Subcutaneous abdominal adipose tissue (tissue), 5 donors: ENCODE results near the gene LIFR.
"Not testable (repeated sequence)": the region's sequence is repeated elsewhere in the genome, so short reads cannot be mapped to it uniquely, and the experiment has no call there.

Experiments used
- H3K27ac ChIP-seq: one replicate; pipeline ENCODE4 v1.7.0; 2013; ENCODE audit warnings: low read depth, mild to moderate bottlenecking, inconsistent platforms, low read length, moderate library complexity
- H3K27me3 ChIP-seq, 5 donors: one replicate each; pipeline ENCODE4 v1.7.0; 2013; ENCODE audit warnings: low read length in 5 of 5, inconsistent platforms in 1 of 5; ENCODE audit not compliant: control insufficient read depth in 5 of 5, insufficient read depth in 4 of 5
- H3K36me3 ChIP-seq, 5 donors: one replicate each; pipeline ENCODE4 v1.7.0; 2013; ENCODE audit warnings: low read length in 5 of 5; ENCODE audit not compliant: control insufficient read depth in 5 of 5, insufficient read depth in 5 of 5
- H3K4me1 ChIP-seq, 5 donors: one replicate each; pipeline ENCODE4 v1.7.0; 2013; ENCODE audit warnings: low read length in 5 of 5, mild to moderate bottlenecking in 3 of 5, moderate library complexity in 1 of 5; ENCODE audit not compliant: control insufficient read depth in 5 of 5, insufficient read depth in 5 of 5
- H3K4me3 ChIP-seq, 5 donors: one replicate each; pipeline ENCODE4 v1.7.0; 2013; ENCODE audit warnings: low read length in 5 of 5, low read depth in 1 of 5
- H3K9ac ChIP-seq, 5 donors: one replicate each; pipeline ENCODE4 v1.7.0; 2013; ENCODE audit warnings: low read length in 5 of 5, mild to moderate bottlenecking in 4 of 5, moderate library complexity in 3 of 5
- H3K9me3 ChIP-seq, 5 donors: one replicate each; pipeline ENCODE4 v1.7.0; 2013; ENCODE audit warnings: low read length in 5 of 5; ENCODE audit not compliant: control insufficient read depth in 5 of 5
- donor health status: healthy.
- donor health status: healthy.
- donor health status: healthy.
- donor health status: healthy.
- donor health status: healthy.

LIFR gene

DNA sequence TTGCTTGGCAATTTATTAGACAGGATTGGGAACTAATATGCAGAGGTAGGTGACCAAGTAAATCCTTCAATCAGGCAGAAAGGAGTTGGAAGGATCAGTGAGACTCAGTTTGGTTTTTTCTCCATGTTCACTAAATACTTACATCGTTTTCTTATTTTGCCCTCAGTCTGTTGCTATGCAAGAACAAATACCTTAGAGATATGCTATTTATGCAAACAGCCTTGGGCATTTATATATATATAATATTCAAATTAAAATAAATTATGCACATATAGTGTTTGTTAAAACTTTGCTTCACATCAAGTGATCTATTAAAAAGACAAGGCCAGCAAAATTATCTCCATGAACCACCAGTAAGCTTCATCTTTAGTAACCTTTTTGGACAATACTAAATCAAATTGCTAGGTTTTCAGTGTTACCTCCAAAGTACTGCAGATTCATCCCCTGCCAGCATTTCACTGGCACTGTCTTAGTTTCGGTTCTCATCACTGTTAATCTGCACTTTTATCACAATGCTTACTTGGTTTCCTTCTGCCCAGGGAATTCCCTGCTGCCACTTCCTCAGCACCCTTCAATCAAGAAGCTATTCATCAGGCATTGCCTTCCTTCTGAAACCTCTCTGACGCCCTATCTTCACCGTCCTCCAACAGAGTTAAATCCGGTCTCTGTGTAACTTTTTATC, 26.0 kb upstream of the LIFR start:
- H3K27ac ChIP-seq = no peak overlapping the region
- H3K9me3 ChIP-seq = no peaks in the 10 kb centered on the region
- no peak overlapping the region for H3K9ac ChIP-seq
- peak overlapping the region in 1 of 5 donors; percentile 21 for H3K4me3 ChIP-seq
- peaks cover 0 to 5% (median 0%) of the 10 kb centered on the region in 5 donors for H3K4me1 ChIP-seq
- H3K27me3 ChIP-seq = peaks cover 0 to 13% (median 4%) of the 10 kb centered on the region in 5 donors
- H3K36me3 ChIP-seq = no peaks in the 10 kb centered on the region

DNA sequence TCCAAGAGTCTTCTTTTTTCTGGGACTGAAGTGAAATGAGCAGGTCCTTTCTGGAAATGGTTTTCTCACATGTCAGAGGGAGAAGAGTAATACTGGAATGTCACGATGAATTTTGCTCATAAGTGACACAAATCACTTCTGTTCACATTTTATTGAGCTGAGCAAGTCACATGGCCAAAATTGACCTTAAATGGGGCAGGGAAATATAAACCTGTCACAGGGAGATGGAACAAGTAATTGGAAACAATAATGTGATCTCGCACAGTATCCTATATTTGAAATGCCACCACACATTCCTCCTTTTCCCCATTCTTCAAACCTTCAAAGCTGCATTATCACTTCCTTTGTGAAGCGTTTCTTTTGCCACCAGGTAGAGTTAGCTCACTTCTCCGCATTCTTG, 25.2 kb upstream of the LIFR start:
- no peak overlapping the region for H3K9ac ChIP-seq
- H3K4me3 ChIP-seq = no peak overlapping the region
- H3K27ac ChIP-seq = no peak overlapping the region

DNA sequence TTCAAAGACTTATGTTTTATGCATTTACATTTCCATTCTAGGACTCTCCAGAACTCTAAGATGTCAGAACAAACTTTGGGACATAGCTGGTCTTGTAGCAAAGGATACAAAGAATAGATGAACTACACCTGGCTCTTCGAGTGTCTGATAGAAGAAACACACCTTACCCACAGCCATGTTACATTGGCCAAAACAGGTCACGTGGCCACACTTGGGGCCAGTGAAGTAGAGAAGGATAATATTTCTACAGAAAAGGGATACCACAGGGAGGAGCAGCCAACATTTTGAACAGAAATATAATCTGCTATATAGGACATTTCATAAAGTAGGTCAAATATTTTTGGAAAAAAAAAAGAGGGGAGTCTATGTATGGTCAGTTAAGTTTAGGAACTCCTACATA, 22.7 kb upstream of the LIFR start:
- peaks cover 0 to 13% (median 4%) of the 10 kb centered on the region in 5 donors for H3K27me3 ChIP-seq
- peaks cover 0 to 5% (median 0%) of the 10 kb centered on the region in 5 donors for H3K4me1 ChIP-seq
- no peak overlapping the region for H3K27ac ChIP-seq
- H3K9me3 ChIP-seq = no peaks in the 10 kb centered on the region
- H3K4me3 ChIP-seq = no peak overlapping the region
- H3K9ac ChIP-seq = no peak overlapping the region
- no peaks in the 10 kb centered on the region for H3K36me3 ChIP-seq

More for the DNA sequence above, 25.2 kb upstream of the LIFR start:
- no peaks in the 10 kb centered on the region for H3K36me3 ChIP-seq
- H3K27me3 ChIP-seq = peaks cover 0 to 13% (median 4%) of the 10 kb centered on the region in 5 donors
- peaks cover 0 to 5% (median 0%) of the 10 kb centered on the region in 5 donors for H3K4me1 ChIP-seq
- no peaks in the 10 kb centered on the region for H3K9me3 ChIP-seq

DNA sequence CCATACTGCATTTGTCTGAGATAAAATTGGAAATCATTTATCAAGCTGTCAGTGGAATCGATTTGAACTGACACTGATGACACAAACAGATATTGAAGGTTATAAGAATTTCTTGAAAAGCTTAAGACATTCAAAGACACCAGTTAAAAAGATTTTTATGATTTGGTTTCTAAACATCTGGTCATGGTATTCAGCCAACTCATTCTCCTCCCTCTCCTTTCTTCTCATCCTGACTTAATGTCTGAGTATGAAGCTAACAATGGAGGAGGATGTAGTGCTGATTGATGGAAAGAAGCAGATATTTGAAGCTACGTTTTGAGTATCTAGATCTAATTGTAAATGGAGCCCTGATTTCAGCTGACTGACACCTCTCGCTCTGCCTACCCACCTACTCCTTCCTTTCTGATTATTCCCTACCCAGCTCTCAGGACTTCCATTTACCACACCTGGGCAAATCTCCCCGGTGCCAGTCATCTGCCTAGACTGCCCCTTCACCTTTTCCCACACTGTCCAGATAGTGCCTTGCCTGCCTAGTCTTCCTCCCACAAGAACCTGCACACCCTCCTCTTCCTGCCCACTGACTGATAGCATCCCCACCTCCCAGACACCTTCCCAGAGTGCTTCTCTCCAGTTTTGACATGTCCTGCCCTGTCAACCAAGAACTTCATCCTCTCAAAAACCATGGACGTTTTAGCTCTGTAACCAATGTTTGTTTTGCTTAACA, 20.7 kb upstream of the LIFR start:
- Histone ChIP-seq H3K27ac (no peak overlapping the region), H3K4me3 (no peak overlapping the region), H3K9me3 (no peaks in the 10 kb centered on the region), H3K27me3 (peaks cover 0 to 13% (median 4%) of the 10 kb centered on the region in 5 donors), H3K36me3 (no peaks in the 10 kb centered on the region), H3K9ac (no peak overlapping the region), H3K4me1 (no peaks in the 10 kb centered on the region)

DNA sequence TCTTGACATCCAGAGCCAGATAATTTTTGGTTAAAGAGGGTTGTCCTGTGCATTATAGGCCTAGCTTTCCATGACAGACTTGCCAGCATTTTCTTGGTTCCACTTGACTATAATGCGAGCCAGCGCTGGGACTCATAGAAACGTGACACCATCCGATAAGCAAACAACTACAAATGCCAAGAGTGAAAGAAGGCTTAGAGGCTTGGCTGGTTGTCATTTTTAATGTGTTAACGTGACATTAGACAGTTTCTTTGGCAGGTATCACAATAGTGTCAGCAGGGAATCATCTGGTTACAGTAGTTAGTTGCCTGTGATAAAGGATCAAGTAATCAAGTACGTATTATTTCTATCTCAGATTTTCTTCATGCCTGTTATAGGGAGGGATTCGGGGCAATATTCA, 20.0 kb upstream of the LIFR start:
- Histone ChIP-seq H3K9ac (no peak overlapping the region), H3K27ac (no peak overlapping the region), H3K9me3 (no peaks in the 10 kb centered on the region), H3K4me3 (no peak overlapping the region), H3K4me1 (no peaks in the 10 kb centered on the region), H3K36me3 (no peaks in the 10 kb centered on the region), H3K27me3 (peaks cover 0 to 9% (median 0%) of the 10 kb centered on the region in 5 donors)

DNA sequence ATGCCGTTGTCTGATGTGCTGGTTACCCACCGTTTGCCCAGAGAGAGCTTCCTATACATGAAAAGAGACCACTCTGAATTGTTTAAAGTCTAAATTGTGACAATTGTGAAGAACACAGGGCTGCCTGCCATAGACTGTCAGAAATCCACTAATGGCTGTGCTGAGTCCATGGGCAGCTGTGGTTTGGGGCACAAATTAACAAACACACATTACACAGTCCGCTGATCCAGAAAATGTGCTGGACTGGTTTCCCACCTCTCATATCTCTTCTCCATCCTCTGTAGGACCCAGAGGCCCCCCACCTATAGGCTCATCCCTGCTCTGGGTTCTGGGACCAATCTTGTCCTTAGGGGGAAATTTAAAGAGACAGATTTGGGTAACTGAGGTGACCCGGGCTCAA, 19.0 kb upstream of the LIFR start:
- H3K4me3 ChIP-seq = no peak overlapping the region
- H3K4me1 ChIP-seq = no peaks in the 10 kb centered on the region
- H3K36me3 ChIP-seq = no peaks in the 10 kb centered on the region
- H3K9me3 ChIP-seq = no peaks in the 10 kb centered on the region
- peaks cover 0 to 6% (median 0%) of the 10 kb centered on the region in 5 donors for H3K27me3 ChIP-seq
- H3K9ac ChIP-seq = no peak overlapping the region
- no peak overlapping the region for H3K27ac ChIP-seq

DNA sequence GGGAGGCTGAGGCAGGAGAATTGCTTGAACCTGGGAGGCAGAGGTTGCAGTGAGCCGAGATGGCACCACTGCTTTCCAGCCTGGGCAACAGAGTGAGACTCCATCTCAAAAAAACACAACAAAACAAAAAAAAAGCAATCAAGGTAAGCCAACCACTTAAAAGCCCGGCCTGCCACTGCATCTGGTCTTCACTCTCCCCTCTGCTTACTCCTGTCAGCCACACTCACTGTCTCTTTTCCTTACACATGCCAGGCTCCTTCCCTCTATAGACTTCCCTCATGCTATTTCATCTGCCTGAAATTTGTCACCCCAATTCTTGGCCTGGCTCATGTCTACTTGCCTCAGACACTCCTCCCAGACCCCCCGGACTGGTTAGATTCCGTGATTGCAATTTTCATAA, 17.6 kb upstream of the LIFR start:
- H3K9me3 ChIP-seq = no peaks in the 10 kb centered on the region
- H3K4me1 ChIP-seq = no peaks in the 10 kb centered on the region
- no peak overlapping the region for H3K27ac ChIP-seq
- H3K9ac ChIP-seq = no peak overlapping the region
- H3K36me3 ChIP-seq = no peaks in the 10 kb centered on the region
- H3K4me3 ChIP-seq = no peak overlapping the region
- H3K27me3 ChIP-seq = no peaks in the 10 kb centered on the region

DNA sequence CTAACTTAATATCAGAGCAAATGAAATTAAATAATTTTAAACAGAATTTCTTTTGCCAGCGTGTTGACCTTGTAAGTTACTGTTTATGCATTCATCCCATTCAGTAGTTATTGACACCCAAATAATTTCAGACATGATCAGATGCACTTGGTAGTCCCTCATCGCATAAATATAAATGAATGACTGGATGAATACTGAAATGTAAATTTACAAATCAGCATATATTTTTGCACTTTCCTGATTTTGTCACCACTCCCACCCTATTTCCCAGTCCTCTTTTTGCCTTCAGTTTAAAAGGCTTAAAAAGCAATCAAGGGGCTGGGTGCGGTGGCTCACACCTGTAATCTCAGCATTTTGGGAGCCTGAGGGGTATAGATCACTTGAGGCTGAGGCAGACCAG, 17.1 kb upstream of the LIFR start:
- Histone ChIP-seq H3K4me1 (no peaks in the 10 kb centered on the region), H3K36me3 (no peaks in the 10 kb centered on the region), H3K4me3 (no peak overlapping the region), H3K9me3 (no peaks in the 10 kb centered on the region), H3K9ac (no peak overlapping the region), H3K27me3 (no peaks in the 10 kb centered on the region), H3K27ac (no peak overlapping the region)

DNA sequence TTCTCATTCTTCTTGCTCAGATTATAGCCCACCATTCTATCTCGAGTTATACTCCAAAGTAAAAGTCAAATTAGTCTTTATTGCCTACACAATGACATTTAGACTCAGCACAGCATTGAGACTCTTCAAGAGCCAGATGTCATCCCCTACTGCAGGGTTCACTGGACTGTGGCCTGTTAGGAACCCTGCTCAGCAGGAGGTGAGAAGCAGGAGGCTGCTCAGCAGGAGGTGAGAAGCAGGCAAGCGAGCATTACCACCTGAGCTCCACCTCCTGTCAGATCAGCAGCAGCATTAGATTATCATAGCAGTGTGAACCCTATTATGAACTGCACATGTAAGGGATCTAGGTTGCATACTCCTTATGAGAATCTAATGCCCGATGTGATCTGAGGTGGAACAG, 12.7 kb upstream of the LIFR start:
- no peaks in the 10 kb centered on the region for H3K36me3 ChIP-seq
- peaks cover 0 to 4% (median 2%) of the 10 kb centered on the region in 5 donors for H3K4me1 ChIP-seq
- H3K27me3 ChIP-seq = no peaks in the 10 kb centered on the region
- no peak overlapping the region for H3K4me3 ChIP-seq
- H3K27ac ChIP-seq = no peak overlapping the region
- H3K9ac ChIP-seq = no peak overlapping the region
- no peaks in the 10 kb centered on the region for H3K9me3 ChIP-seq

DNA sequence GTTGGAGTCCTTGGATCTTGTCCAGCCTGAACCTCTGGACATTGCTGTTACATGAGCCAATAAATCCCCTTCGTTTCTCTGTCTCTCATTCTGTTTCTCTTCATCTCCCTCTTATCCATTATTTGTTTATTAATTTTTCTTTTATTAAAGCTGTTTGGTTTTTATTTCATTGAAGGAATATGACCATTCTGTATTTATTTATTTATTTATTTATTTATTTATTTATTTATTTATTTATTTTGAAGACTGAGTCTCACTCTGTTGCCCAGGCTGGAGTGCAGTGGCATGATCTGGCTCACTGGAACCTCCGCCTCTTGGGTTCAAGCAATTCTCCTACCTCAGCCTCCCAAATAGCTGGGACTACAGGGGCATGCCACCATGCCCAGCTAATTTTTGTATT, 10.9 kb upstream of the LIFR start:
- not testable (repeated sequence) for H3K36me3 ChIP-seq

More for the DNA sequence above, 10.9 kb upstream of the LIFR start:
- not testable (repeated sequence) for H3K9me3 ChIP-seq, H3K4me3 ChIP-seq, H3K27ac ChIP-seq, H3K27me3 ChIP-seq, H3K4me1 ChIP-seq, H3K9ac ChIP-seq
